IPS DF 6.9 (cell line): ENCODE data around the gene CHMP4A.
"Not testable (repeated sequence)": the region's sequence is repeated elsewhere in the genome, so short reads cannot be mapped to it uniquely, and the experiment has no call there.

Experiments
- DNase-seq: peaks from one replicate; pipeline ENCODE4 v3.0.0-alpha.2; 2013; ENCODE audit warnings: low read depth, low spot score
- H3K27ac ChIP-seq: one replicate; pipeline ENCODE4 v1.5.1; 2013; ENCODE audit warnings: low read length, control low read depth
- H3K27me3 ChIP-seq: 2 replicates; pipeline ENCODE4 v1.6.1; 2013; ENCODE audit warnings: mild to moderate bottlenecking, low read length; ENCODE audit not compliant: control insufficient read depth, insufficient read depth
- H3K36me3 ChIP-seq: 2 replicates; pipeline ENCODE4 v1.6.1; 2013; ENCODE audit warnings: low read length; ENCODE audit not compliant: control insufficient read depth, insufficient read depth
- H3K4me1 ChIP-seq: 2 replicates; pipeline ENCODE4 v1.6.1; 2013; ENCODE audit warnings: low read length; ENCODE audit not compliant: control insufficient read depth, insufficient read depth
- H3K4me3 ChIP-seq: 2 replicates; pipeline ENCODE4 v1.5.1; 2013; ENCODE audit warnings: mild to moderate bottlenecking, low read length
- H3K9me3 ChIP-seq: 2 replicates; pipeline ENCODE4 v1.6.1; 2013; ENCODE audit warnings: low read length, inconsistent platforms; ENCODE audit not compliant: control insufficient read depth, insufficient read depth
- WGBS: extraction: QIAGEN DNeasy Blood & Tissue Kit; methylation state at CpG from one replicate; pipeline ENCODE4 v1.1.7; 2013; ENCODE audit warnings: mixed read lengths, missing lambda C conversion rate; ENCODE audit not compliant: insufficient read length, insufficient coverage; 5-methylcytosine and 5-hydroxymethylcytosine counted together

The CHMP4A gene

GRCh38 chr14:24246765-24247212, 33.5 kb upstream of the CHMP4A start:
- no peak for DNase-seq
- Histone ChIP-seq H3K9me3 (no peaks in the 10 kb centered on the region), H3K36me3 (no peaks in the 10 kb centered on the region), H3K4me1 (no peaks in the 10 kb centered on the region; the same call in 1 of the 2 replicates), H3K27me3 (no peaks in the 10 kb centered on the region), H3K27ac (no peak overlapping the region), H3K4me3 (no peak overlapping the region)
- WGBS, result no CpG with 5 or more reads among the region's 3 CpGs

- H3K4me3 ChIP-seq, DNase-seq, H3K27ac ChIP-seq, H3K27me3 ChIP-seq, H3K36me3 ChIP-seq, H3K4me1 ChIP-seq, H3K9me3 ChIP-seq: not testable (repeated sequence)
- WGBS, result no CpG with 5 or more reads among the region's 11 CpGs
Observed at GRCh38 chr14:24245350-24245749, 32.1 kb upstream of the CHMP4A start.

GRCh38 chr14:24243336-24243836, 30.1 kb upstream of the CHMP4A start:
- H3K27ac ChIP-seq, result no peak overlapping the region

GRCh38 chr14:24241829-24242443, 28.6 kb upstream of the CHMP4A start:
- Histone ChIP-seq H3K4me3 (peak overlapping the region; percentile 81), H3K4me1 (peaks cover 2% of the 10 kb centered on the region; the same call in 1 of the 2 replicates), H3K27me3 (no peaks in the 10 kb centered on the region), H3K36me3 (peaks cover 22% of the 10 kb centered on the region), H3K9me3 (no peaks in the 10 kb centered on the region), H3K27ac (no peak overlapping the region)
- DNase-seq, result peak; percentile 57
- no CpG with 5 or more reads among the region's 39 CpGs for WGBS

More at GRCh38 chr14:24243336-24243836, 30.1 kb upstream of the CHMP4A start:
- peaks cover 2% of the 10 kb centered on the region; the same call in 1 of the 2 replicates for H3K4me1 ChIP-seq
- H3K27me3 ChIP-seq, result no peaks in the 10 kb centered on the region
- no CpG with 5 or more reads among the region's 10 CpGs for WGBS
- peaks cover 11% of the 10 kb centered on the region for H3K36me3 ChIP-seq
- no peak for DNase-seq
- no peak overlapping the region; the same call in 1 of the 2 replicates for H3K4me3 ChIP-seq
- no peaks in the 10 kb centered on the region for H3K9me3 ChIP-seq

GRCh38 chr14:24240110-24240918, 27.0 kb upstream of the CHMP4A start:
- Histone ChIP-seq H3K4me1 (peaks cover 2% of the 10 kb centered on the region; the same call in 1 of the 2 replicates), H3K36me3 (peaks cover 27% of the 10 kb centered on the region), H3K27me3 (no peaks in the 10 kb centered on the region), H3K4me3 (no peak overlapping the region), H3K9me3 (no peaks in the 10 kb centered on the region), H3K27ac (no peak overlapping the region)
- WGBS, result no CpG with 5 or more reads among the region's 9 CpGs
- DNase-seq, result no peak

- no peaks in the 10 kb centered on the region for H3K27me3 ChIP-seq
- H3K4me1 ChIP-seq, result 0 out of 2 replicates have a peak, but pooled peaks cover 2% of the 10 kb centered on the region
- peaks cover 27% of the 10 kb centered on the region for H3K36me3 ChIP-seq
- DNase-seq, result no peak
- H3K4me3 ChIP-seq, result no peak overlapping the region
- H3K9me3 ChIP-seq, result no peaks in the 10 kb centered on the region
- no CpG with 5 or more reads among the region's 5 CpGs for WGBS
- H3K27ac ChIP-seq, result no peak overlapping the region
Observed at GRCh38 chr14:24238527-24239037, 25.3 kb upstream of the CHMP4A start.

GRCh38 chr14:24238123-24238522, 24.8 kb upstream of the CHMP4A start:
- no CpG with 5 or more reads among the region's 5 CpGs for WGBS
- no peaks in the 10 kb centered on the region for H3K9me3 ChIP-seq
- H3K36me3 ChIP-seq, result peaks cover 27% of the 10 kb centered on the region
- no peak overlapping the region for H3K4me3 ChIP-seq
- DNase-seq, result no peak
- no peak overlapping the region for H3K27ac ChIP-seq
- 0 out of 2 replicates have a peak, but pooled peaks cover 2% of the 10 kb centered on the region for H3K4me1 ChIP-seq
- H3K27me3 ChIP-seq, result no peaks in the 10 kb centered on the region

- Histone ChIP-seq H3K4me3 (no peak overlapping the region), H3K27me3 (no peaks in the 10 kb centered on the region), H3K9me3 (no peaks in the 10 kb centered on the region), H3K36me3 (peaks cover 27% of the 10 kb centered on the region), H3K27ac (no peak overlapping the region), H3K4me1 (0 out of 2 replicates have a peak, but pooled peaks cover 2% of the 10 kb centered on the region)
- WGBS, result no CpG with 5 or more reads among the region's 2 CpGs
- DNase-seq, result no peak
Observed at GRCh38 chr14:24237463-24237955, 24.2 kb upstream of the CHMP4A start.

GRCh38 chr14:24236689-24237462, 23.6 kb upstream of the CHMP4A start:
- no CpG with 5 or more reads among the region's 6 CpGs for WGBS
- Histone ChIP-seq H3K9me3 (no peaks in the 10 kb centered on the region), H3K4me1 (0 out of 2 replicates have a peak, but pooled peaks cover 2% of the 10 kb centered on the region), H3K4me3 (no peak overlapping the region), H3K36me3 (peaks cover 27% of the 10 kb centered on the region), H3K27me3 (no peaks in the 10 kb centered on the region), H3K27ac (no peak overlapping the region)
- no peak for DNase-seq
